Measurements from ENCODE around the gene CTDP1. TPM values are rescaled to one million over a fixed set of nuclear protein-coding genes. Genes with fewer than 3 reads are reported as not detected.

Gene CTDP1
- total RNA-seq, 2 experiments from 2014 or later: 11.9 to 15.4 TPM

DNA sequence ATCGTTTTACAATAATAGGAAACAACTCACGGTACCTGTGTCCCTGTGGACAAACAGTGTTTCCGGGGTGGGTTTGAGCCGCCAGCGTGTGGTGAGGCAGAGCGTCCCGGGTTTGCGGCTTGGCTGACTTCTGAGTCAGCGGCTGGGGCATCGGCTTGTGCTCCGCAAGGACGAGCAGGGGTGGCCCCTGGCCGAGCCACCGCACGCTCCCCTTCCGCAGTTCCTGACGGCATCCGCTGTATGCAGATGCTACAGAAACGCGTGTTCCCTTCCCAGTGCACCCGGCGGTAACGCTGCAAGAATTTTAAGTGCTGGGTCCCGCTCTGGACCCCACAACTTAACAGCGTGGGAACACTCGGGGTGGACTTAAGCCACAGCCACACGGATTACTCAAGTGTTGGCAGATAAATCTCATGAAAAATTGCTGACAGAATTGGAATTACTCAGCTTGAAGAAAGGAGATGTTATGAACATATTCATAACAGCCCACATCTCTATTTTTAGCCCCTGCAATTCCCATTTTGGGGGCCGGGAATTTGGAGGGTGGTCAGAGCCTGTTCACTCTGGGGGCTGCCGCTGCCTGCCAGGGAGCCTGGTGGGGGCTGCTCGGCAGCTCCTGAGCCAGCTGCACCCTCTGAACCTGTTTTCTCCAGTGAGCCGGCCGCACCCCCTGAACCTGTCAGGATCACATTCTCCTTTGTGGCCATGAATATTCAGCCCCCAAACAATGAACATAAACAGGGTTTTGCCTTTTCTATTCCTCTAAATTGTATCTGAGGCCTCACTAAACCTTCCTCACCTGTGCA lies 105.6 kb downstream of the CTDP1 start:
- Histone ChIP-seq H3K27ac (ENCODE audit: low read depth, low read length, poor library complexity, severe bottlenecking) (no peak overlapping the region), H3K4me2 (ENCODE audit: low read length) (peak overlapping the region; percentile 41; the same call in 1 of the 2 replicates), H3K9me2 (ENCODE audit: insufficient read depth, low read length) (no peaks in the 10 kb centered on the region), H3K4me3 (ENCODE audit: low read depth, low read length, poor library complexity, severe bottlenecking) (no peak overlapping the region), H2AFZ (ENCODE audit: low read length) (no peak overlapping the region), H4K20me1 (ENCODE audit: insufficient read depth, low read length) (no peaks in the 10 kb centered on the region), H3K36me3 (ENCODE audit: insufficient read depth, low read length) (no peaks in the 10 kb centered on the region), H3K4me1 (ENCODE audit: insufficient read depth, low read length, poor library complexity, severe bottlenecking) (no peaks in the 10 kb centered on the region), H3K79me2 (ENCODE audit: insufficient read depth, low read depth, low read length) (no peaks in the 10 kb centered on the region), H3K9me3 (ENCODE audit: low read length) (no peaks in the 10 kb centered on the region)
- intact Hi-C loops (cut with micrococcal nuclease; ENCODE audit: unreplicated experiment): no loop called here
- CTCF ChIA-PET (ENCODE audit: unreplicated experiment): no interaction called here
- DNase-seq (ENCODE audit: low spot score): peak; percentile 4
- POLR2A ChIA-PET: no interaction called here
- BruUV-seq (replicated peaks): no TSS peak
- no peak for TF ChIP-seq EZH2phosphoT487 (IDR thresholded peaks at IDR 0.05; ENCODE audit: borderline replicate concordance, low read depth, low read length)
- TF ChIP-seq, protein P1, sequence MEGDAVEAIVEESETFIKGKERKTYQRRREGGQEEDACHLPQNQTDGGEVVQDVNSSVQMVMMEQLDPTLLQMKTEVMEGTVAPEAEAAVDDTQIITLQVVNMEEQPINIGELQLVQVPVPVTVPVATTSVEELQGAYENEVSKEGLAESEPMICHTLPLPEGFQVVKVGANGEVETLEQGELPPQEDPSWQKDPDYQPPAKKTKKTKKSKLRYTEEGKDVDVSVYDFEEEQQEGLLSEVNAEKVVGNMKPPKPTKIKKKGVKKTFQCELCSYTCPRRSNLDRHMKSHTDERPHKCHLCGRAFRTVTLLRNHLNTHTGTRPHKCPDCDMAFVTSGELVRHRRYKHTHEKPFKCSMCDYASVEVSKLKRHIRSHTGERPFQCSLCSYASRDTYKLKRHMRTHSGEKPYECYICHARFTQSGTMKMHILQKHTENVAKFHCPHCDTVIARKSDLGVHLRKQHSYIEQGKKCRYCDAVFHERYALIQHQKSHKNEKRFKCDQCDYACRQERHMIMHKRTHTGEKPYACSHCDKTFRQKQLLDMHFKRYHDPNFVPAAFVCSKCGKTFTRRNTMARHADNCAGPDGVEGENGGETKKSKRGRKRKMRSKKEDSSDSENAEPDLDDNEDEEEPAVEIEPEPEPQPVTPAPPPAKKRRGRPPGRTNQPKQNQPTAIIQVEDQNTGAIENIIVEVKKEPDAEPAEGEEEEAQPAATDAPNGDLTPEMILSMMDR (conservative IDR thresholded peaks at IDR 0.05; ENCODE audit: low read length): no peak

DNA sequence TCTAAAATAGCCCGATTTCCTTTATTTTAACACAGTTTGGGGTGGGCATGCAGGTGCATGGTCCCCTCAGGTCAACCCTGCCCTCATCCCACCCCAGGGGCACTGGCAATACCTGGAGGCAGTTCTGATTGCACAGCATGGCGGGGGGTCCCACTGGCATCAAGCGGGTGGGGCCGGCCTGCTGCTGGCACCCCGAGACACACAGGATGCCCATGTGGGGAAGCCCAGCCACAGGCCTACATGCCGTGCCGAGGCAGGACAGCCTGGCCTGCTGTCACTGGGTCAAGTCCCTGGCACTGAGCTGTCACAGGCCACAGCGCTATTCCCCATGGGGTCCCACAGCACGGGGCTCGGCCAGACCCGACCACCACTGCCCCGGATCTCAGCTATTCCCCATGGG lies 106.2 kb downstream of the CTDP1 start:
- Histone ChIP-seq H4K20me1 (ENCODE audit: insufficient read depth, low read length) (no peaks in the 10 kb centered on the region), H3K9me2 (ENCODE audit: insufficient read depth, low read length) (no peaks in the 10 kb centered on the region), H3K4me2 (ENCODE audit: low read length) (no peak overlapping the region), H3K36me3 (ENCODE audit: insufficient read depth, low read length) (no peaks in the 10 kb centered on the region), H3K9me3 (ENCODE audit: low read length) (no peaks in the 10 kb centered on the region), H3K4me3 (ENCODE audit: low read depth, low read length, poor library complexity, severe bottlenecking) (no peak overlapping the region), H3K4me1 (ENCODE audit: insufficient read depth, low read length, poor library complexity, severe bottlenecking) (no peaks in the 10 kb centered on the region), H2AFZ (ENCODE audit: low read length) (no peak overlapping the region), H3K79me2 (ENCODE audit: insufficient read depth, low read depth, low read length) (no peaks in the 10 kb centered on the region), H3K27ac (ENCODE audit: low read depth, low read length, poor library complexity, severe bottlenecking) (no peak overlapping the region)
- intact Hi-C loops (cut with micrococcal nuclease; ENCODE audit: unreplicated experiment): no loop called here
- no peak for DNase-seq (ENCODE audit: low spot score)
- ChIA-PET POLR2A (no interaction called here), CTCF (ENCODE audit: unreplicated experiment) (no interaction called here)
- no peak for TF ChIP-seq EZH2phosphoT487 (IDR thresholded peaks at IDR 0.05; ENCODE audit: borderline replicate concordance, low read depth, low read length)
- TF ChIP-seq, protein P1 (conservative IDR thresholded peaks at IDR 0.05; ENCODE audit: low read length): no peak
- BruUV-seq (replicated peaks): no TSS peak

DNA sequence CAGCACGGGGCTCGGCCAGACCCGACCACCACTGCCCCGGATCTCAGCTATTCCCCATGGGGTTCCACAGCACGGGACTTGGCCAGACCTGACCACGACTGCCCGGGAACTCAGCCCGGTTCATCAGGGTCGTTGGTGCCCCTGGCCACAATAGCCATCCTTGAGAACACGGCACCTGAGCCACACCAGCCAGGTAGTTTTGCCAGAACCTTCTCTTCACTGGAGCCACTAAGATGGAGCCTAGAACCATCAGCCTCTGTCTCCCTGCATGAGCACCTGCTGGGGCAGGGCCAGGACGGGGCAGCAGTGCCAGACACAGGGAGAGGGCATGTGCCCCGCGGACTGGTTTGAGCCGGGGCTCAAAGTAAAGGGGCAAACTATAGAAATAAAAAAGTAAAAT lies 106.7 kb downstream of the CTDP1 start:
- H2AFZ ChIP-seq (ENCODE audit: low read length): no peak overlapping the region
- intact Hi-C loops (cut with micrococcal nuclease; ENCODE audit: unreplicated experiment): no loop called here
- no peaks in the 10 kb centered on the region for H3K36me3 ChIP-seq (ENCODE audit: insufficient read depth, low read length)
- TF ChIP-seq, protein P1 (conservative IDR thresholded peaks at IDR 0.05; ENCODE audit: low read length): no peak
- no peak for TF ChIP-seq EZH2phosphoT487 (IDR thresholded peaks at IDR 0.05; ENCODE audit: borderline replicate concordance, low read depth, low read length)
- no peak overlapping the region for H3K4me2 ChIP-seq (ENCODE audit: low read length)
- no peak overlapping the region for H3K27ac ChIP-seq (ENCODE audit: low read depth, low read length, poor library complexity, severe bottlenecking)
- no peaks in the 10 kb centered on the region for H3K79me2 ChIP-seq (ENCODE audit: insufficient read depth, low read depth, low read length)
- no peak for DNase-seq (ENCODE audit: low spot score)
- H3K4me3 ChIP-seq (ENCODE audit: low read depth, low read length, poor library complexity, severe bottlenecking): no peak overlapping the region
- BruUV-seq (replicated peaks): no TSS peak
- no peaks in the 10 kb centered on the region for H3K9me2 ChIP-seq (ENCODE audit: insufficient read depth, low read length)
- H3K9me3 ChIP-seq (ENCODE audit: low read length): no peaks in the 10 kb centered on the region
- H4K20me1 ChIP-seq (ENCODE audit: insufficient read depth, low read length): no peaks in the 10 kb centered on the region
- H3K4me1 ChIP-seq (ENCODE audit: insufficient read depth, low read length, poor library complexity, severe bottlenecking): no peaks in the 10 kb centered on the region
- CTCF ChIA-PET (ENCODE audit: unreplicated experiment): no interaction called here
- POLR2A ChIA-PET: no interaction called here
